ENCODE results near the gene NUF2.

- no peak for TF ChIP-seq CTCF (IDR thresholded peaks at IDR 0.05; ENCODE audit: extremely low read depth in 1 of 2, insufficient read depth in 1 of 2, low read depth in 1 of 2, low read length in 2 of 2)
- no peak for TF ChIP-seq EZH2 (IDR thresholded peaks at IDR 0.05; ENCODE audit: borderline replicate concordance, low read depth, low read length, severe bottlenecking)
Observed at GRCh38 chr1:163381487-163382184, 59.9 kb downstream of the NUF2 start.
